B cell (primary cell): Measurements from ENCODE around the gene FRK. TPM values are rescaled to one million over a fixed set of nuclear protein-coding genes. Genes with fewer than 3 reads are reported as not detected.

Experiments used
- ATAC-seq: fragments of 200-7000 bp; cut with Tn5 transposase; one replicate; pipeline ENCODE4 v1.10.0; 2021; ENCODE audit warnings: low read depth, mild to moderate bottlenecking, moderate number of reproducible peaks, moderate library complexity
- CTCF ChIA-PET: fragments of 350-600 bp; sonication (Branson Sonifier 250); formaldehyde crosslinking; loops from one replicate; lab custom pipeline; 2021; ENCODE audit warnings: antibody characterized with exemption, inconsistent platforms; lab: Charles Lee
- POLR2A ChIA-PET: fragments of 350-600 bp; sonication (Branson Sonifier 250); formaldehyde crosslinking; loops from one replicate; lab custom pipeline; 2021; ENCODE audit warnings: antibody characterized with exemption; lab: Charles Lee
- DNase-seq: peaks from one replicate; pipeline ENCODE4 v3.0.0; 2013
- H2AFZ ChIP-seq: 2 replicates; pipeline ENCODE4 v1.6.1; 2012; ENCODE audit warnings: mild to moderate bottlenecking, low read depth, low read length; ENCODE audit not compliant: insufficient read depth, poor library complexity, severe bottlenecking
- H3K27ac ChIP-seq, 2 donors: 1 replicate in 1 of 2; 2 replicates in 1 of 2; pipeline ENCODE4 v1.5.1; 2012 to 2013; ENCODE audit warnings: low read length in 2 of 2, mild to moderate bottlenecking in 2 of 2, moderate library complexity in 1 of 2
- H3K27me3 ChIP-seq, 4 experiments: fragments of 200-600 bp in 1 of 4; sonication (generic) in 1 of 4; replicated peaks in 1 of 4; 1 replicate in 2 of 4; 2 replicates in 2 of 4; pipeline versions ENCODE4 v1.6.1 to v1.7.0; 2013 to 2016; ENCODE audit warnings: low read length in 3 of 4, mild to moderate bottlenecking in 2 of 4, mixed read lengths in 1 of 4, moderate library complexity in 1 of 4; ENCODE audit not compliant: insufficient read depth in 4 of 4, control insufficient read depth in 3 of 4; ENCODE audit errors: control extremely low read depth in 1 of 4
- H3K36me3 ChIP-seq, 2 experiments: replicated peaks in 1 of 2; 1 replicate in 1 of 2; 2 replicates in 1 of 2; pipeline versions ENCODE4 v1.6.1 to v1.7.1; 2013; ENCODE audit warnings: low read length in 1 of 2; ENCODE audit not compliant: insufficient read depth in 2 of 2, control insufficient read depth in 1 of 2; ENCODE audit errors: control extremely low read depth in 1 of 2, extremely low read depth in 1 of 2
- H3K4me1 ChIP-seq, 2 donors: fragments of 200-600 bp in 1 of 2; sonication (generic) in 1 of 2; 1 replicate in 1 of 2; 2 replicates in 1 of 2; pipeline versions ENCODE4 v1.5.1 to v1.6.1; 2013 to 2017; ENCODE audit warnings: low read length in 2 of 2; ENCODE audit not compliant: control insufficient read depth in 2 of 2, insufficient read depth in 2 of 2
- H3K4me2 ChIP-seq: replicated peaks from 2 replicates; pipeline ENCODE3; 2012; ENCODE audit warnings: mild to moderate bottlenecking, low read depth, low read length; ENCODE audit not compliant: poor library complexity, severe bottlenecking
- H3K4me3 ChIP-seq, 5 experiments: fragments of 200-600 bp in 1 of 5; sonication (generic) in 1 of 5; 1 replicate in 3 of 5; 2 replicates in 2 of 5; pipeline versions ENCODE4 v1.5.1 to v1.7.0; 2011 to 2016; ENCODE audit warnings: low read length in 4 of 5, mild to moderate bottlenecking in 4 of 5, low read depth in 2 of 5, control low read depth in 1 of 5, moderate library complexity in 1 of 5; ENCODE audit not compliant: insufficient read depth in 1 of 5; ENCODE audit errors: control extremely low read depth in 1 of 5, extremely low read depth in 1 of 5
- H3K79me2 ChIP-seq: fragments of 200-600 bp; sonication (generic); one replicate; pipeline ENCODE4 v1.6.0; 2016; ENCODE audit warnings: low read length; ENCODE audit not compliant: control insufficient read depth, insufficient read depth
- H3K9ac ChIP-seq: fragments of 200-600 bp; sonication (generic); 2 replicates; pipeline ENCODE4 v1.6.1; 2017; ENCODE audit warnings: mild to moderate bottlenecking, low read length, moderate library complexity
- H3K9me3 ChIP-seq, 3 donors: one replicate each; pipeline versions ENCODE4 v1.6.1 to v1.7.1; 2013; ENCODE audit warnings: low read length in 2 of 3; ENCODE audit not compliant: control insufficient read depth in 2 of 3, insufficient read depth in 1 of 3; ENCODE audit errors: control extremely low read depth in 1 of 3
- H4K20me1 ChIP-seq: 2 replicates; pipeline ENCODE4 v1.6.0; 2012; ENCODE audit warnings: mild to moderate bottlenecking, low read length; ENCODE audit not compliant: insufficient read depth, control insufficient read depth, poor library complexity, severe bottlenecking
- H3K27ac Mint-ChIP-seq: one replicate; pipeline ENCODE4 v1.8.0; 2021; ENCODE audit warnings: mixed read lengths
- H3K27me3 Mint-ChIP-seq: one replicate; pipeline ENCODE4 v1.8.0; 2021; ENCODE audit warnings: mixed read lengths
- H3K4me1 Mint-ChIP-seq: one replicate; pipeline ENCODE4 v1.8.0; 2021; ENCODE audit warnings: mixed read lengths
- H3K4me3 Mint-ChIP-seq: one replicate; pipeline ENCODE4 v1.8.0; 2021; ENCODE audit warnings: mixed read lengths
- H3K9me3 Mint-ChIP-seq: one replicate; pipeline ENCODE4 v1.8.0; 2022; ENCODE audit warnings: mixed read lengths; ENCODE audit not compliant: insufficient read depth
- CTCF ChIP-seq: fragments of 200-600 bp; IDR thresholded peaks from one replicate; pipeline ENCODE4 v1.8.0; 2022; ENCODE audit warnings: antibody characterized with exemption, mild to moderate bottlenecking
- EZH2 ChIP-seq: IDR thresholded peaks from 2 replicates; pipeline ENCODE4 v1.6.1; 2012; ENCODE audit warnings: borderline replicate concordance, low read depth, mild to moderate bottlenecking, moderate library complexity, low read length; ENCODE audit not compliant: insufficient read depth, poor library complexity, severe bottlenecking
- WGBS: methylation state at CpG from one replicate; pipeline ENCODE4 v1.1.5; 2013; ENCODE audit warnings: missing lambda C conversion rate; ENCODE audit not compliant: insufficient coverage; 5-methylcytosine and 5-hydroxymethylcytosine counted together
- intact Hi-C: fragments of 100-400 bp; cut with micrococcal nuclease; formaldehyde crosslinking; loops from one replicate; pipeline ENCODE4 v1.10.0; 2022
- polyA plus RNA-seq: library from polyadenylated mRNA; depleted of rRNA; stranded (reverse); fragments of >200 nt; gene quantifications from 2 replicates; pipeline ENCODE4 v1.2.3, GENCODE V29; 2012
- total RNA-seq, 2 donors: library from RNA; stranded (reverse); fragments of 120-200 nt in 1 of 2; gene quantifications; 1 replicate in 1 of 2; 2 replicates in 1 of 2; pipeline versions ENCODE4 v1.2.3 to v1.2.4, GENCODE V29; 2013 to 2022

The FRK gene
- total and polyA plus RNA-seq, 2 donors (not counting 1 experiment from before 2014, with no cell fraction given): 0.01 to 0.07 TPM

DNA sequence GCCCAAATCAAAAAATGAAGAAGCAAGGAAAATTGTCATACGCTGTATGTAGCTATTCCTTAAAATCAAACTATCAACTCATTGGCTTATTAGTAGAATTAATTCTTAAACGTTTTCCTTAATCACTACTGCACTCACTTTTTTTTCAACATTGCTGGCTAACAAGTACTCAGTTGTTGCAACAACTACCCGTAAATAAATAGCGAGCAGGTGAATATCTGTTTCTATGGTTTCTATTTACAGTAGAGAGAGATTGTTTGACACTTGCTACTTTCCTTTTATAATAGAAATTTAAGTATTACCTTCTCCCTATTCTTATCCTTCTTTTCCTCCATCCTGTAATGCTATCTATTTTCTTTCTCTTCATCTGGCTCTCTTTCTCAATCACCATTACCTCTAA, 25.1 kb downstream of the FRK start:
- no peak overlapping the region for H3K27ac ChIP-seq
- intact Hi-C loops: no loop called here
- no CpG with 5 or more reads among the region's 4 CpGs for WGBS
- POLR2A ChIA-PET: no interaction called here
- no peaks in the 10 kb centered on the region for H4K20me1 ChIP-seq
- H3K36me3 ChIP-seq: no peaks in the 10 kb centered on the region
- TF ChIP-seq CTCF (no peak), EZH2 (no peak)
- CTCF ChIA-PET: no interaction called here
- H3K79me2 ChIP-seq: no peaks in the 10 kb centered on the region
- Mint-ChIP-seq H3K4me1 (no peaks in the 10 kb centered on the region), H3K27ac (no peak overlapping the region), H3K27me3 (peaks cover 14% of the 10 kb centered on the region), H3K9me3 (no peaks in the 10 kb centered on the region), H3K4me3 (no peak overlapping the region)
- ATAC-seq (no peak), DNase-seq (no peak)
- peaks cover 0 to 3% (median 0%) of the 10 kb centered on the region in 3 donors for H3K9me3 ChIP-seq
- peaks cover 0 to 17% (median 3%) of the 10 kb centered on the region in 4 experiments for H3K27me3 ChIP-seq
- no peak overlapping the region for H3K4me3 ChIP-seq
- H3K4me1 ChIP-seq: no peaks in the 10 kb centered on the region
- H3K9ac ChIP-seq: no peak overlapping the region
- no peak overlapping the region for H2AFZ ChIP-seq
- no peak overlapping the region for H3K4me2 ChIP-seq

GRCh38 chr6:116034327-116034726, 26.4 kb downstream of the FRK start:
- Histone ChIP-seq H4K20me1 (no peaks in the 10 kb centered on the region), H3K9ac (no peak overlapping the region), H3K27me3 (peaks cover 0 to 17% (median 3%) of the 10 kb centered on the region in 4 experiments), H3K27ac (no peak overlapping the region), H3K4me3 (no peak overlapping the region), H3K4me1 (no peaks in the 10 kb centered on the region), H3K4me2 (no peak overlapping the region), H3K9me3 (peaks cover 0 to 3% (median 0%) of the 10 kb centered on the region in 3 donors), H2AFZ (no peak overlapping the region), H3K79me2 (no peaks in the 10 kb centered on the region), H3K36me3 (no peaks in the 10 kb centered on the region)
- CTCF ChIA-PET: no interaction called here
- no peak for ATAC-seq
- intact Hi-C loops: no loop called here
- TF ChIP-seq CTCF (no peak), EZH2 (no peak)
- Mint-ChIP-seq H3K27me3 (peaks cover 14% of the 10 kb centered on the region), H3K4me1 (peaks cover 2% of the 10 kb centered on the region), H3K9me3 (no peaks in the 10 kb centered on the region), H3K4me3 (no peak overlapping the region), H3K27ac (no peak overlapping the region)
- WGBS: 100% methylated on average over 1 of the region's 2 CpGs
- POLR2A ChIA-PET: no interaction called here
- no peak for DNase-seq
